Activated CD4-positive, CD25-positive, alpha-beta regulatory T cell treated with anti-CD3 and anti-CD28 coated beads, Interleukin-2, amount 50 U/mL, for 16 hours (primary cell): Measurements from ENCODE around the gene DNAH9.

Experiments used
- DNase-seq: peaks from one replicate; pipeline ENCODE4 v3.0.0-alpha.2; 2020; ENCODE audit warnings: low read depth, low spot score

The DNAH9 gene

GRCh38 chr17:11589716-11590115, 8.6 kb upstream of the DNAH9 start:
- no peak for DNase-seq

DNA sequence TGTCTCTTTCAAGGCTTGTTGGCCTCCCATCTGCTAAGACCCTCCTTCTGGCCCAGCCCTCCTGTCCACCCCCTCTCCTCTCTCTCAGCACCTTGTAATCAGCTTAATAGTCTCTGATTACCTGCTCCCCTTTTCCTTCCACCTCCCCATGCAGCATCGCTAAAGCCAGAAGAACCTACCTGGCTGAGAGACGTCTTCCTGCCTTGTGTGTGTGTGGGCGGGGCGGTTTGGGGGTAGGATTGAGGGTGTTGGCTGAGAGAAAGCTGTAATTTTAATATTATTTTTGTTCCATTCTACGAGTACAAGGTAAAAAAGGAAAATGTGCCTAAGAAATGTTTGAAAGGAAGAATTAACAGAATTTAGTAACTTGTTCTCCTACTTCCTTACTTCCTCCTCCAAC, 3.4 kb downstream of the DNAH9 start:
- DNase-seq, result no peak

DNA sequence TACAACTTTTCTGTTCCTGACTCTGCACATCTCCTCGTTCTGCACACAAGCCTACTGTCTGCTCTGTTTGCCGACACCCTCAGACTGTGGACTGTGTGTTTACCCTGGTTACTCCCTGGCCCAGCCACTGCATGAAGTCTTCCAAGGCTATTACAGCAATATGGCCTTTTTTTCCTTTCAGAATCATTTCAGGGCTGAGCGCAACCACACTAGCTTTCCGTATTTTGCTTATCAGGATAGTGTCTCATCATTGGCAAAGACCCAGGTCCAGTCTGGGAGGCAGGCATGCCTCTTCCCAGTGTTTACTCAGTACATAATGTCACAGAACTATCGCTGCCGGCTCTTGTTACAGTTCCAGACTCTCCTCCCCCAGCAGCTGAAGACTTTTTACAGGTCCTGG, 10.1 kb downstream of the DNAH9 start:
- no peak for DNase-seq

- DNase-seq, result no peak
Measured at GRCh38 chr17:11610999-11611566, 12.8 kb downstream of the DNAH9 start.

DNA sequence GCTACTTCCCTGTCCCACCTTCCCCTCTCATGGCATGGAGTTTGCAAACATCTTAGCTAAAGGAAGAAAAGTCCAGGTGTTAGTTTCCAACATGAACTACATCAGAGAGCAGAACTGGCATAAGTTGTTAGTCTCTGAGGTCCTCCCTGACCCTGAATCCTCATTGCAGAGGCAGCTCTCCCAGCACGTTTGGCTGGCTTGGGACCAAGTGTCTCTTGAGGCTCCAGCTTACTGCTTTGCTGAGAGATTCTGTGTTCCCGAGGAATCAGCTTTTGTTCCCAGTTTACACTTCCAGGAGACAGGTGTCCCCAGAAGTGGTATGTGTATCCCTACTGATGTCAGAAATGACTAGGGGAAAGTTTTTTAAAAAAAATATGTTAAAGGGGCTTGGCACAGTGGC, 14.7 kb downstream of the DNAH9 start:
- DNase-seq, result no peak

DNA sequence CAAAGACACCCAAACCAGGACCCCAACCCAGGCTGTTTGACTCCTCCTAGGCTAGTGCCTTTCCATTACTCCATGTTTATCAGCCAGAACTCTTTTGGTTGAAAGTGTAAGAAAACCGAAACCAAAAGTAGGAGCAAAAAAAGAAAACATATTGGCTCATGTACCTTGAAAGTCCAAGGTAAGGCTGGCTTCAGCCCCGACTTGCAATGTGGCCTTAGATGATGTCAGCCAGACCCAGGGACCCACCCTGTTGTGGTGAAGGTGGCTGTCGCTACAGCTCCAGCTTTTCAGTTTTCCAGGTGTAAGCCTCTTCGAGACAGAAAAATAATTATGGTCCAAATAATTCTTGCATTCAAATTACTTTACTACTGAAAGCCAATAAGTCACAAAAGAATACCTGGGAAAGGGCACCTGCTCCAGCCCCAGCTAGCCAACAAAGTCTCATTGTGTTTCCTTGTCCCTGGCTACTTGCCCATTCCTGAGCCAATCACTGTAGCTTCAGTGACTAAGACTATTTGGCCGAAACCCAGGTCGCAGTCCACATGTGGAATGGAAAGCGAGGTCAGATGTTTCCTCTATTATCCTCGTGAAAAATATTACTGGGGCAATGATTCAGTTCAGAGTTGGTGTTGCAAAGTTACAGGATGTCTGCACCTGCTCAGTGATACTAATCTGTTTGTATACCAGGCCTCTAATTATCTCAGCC, 20.7 kb downstream of the DNAH9 start:
- no peak for DNase-seq

- no peak for DNase-seq
Measured at GRCh38 chr17:11622492-11622891, 24.2 kb downstream of the DNAH9 start.

GRCh38 chr17:11624976-11625375, 26.7 kb downstream of the DNAH9 start:
- DNase-seq, result no peak

- DNase-seq, result no peak
Measured at GRCh38 chr17:11625878-11626277, 27.6 kb downstream of the DNAH9 start.

DNA sequence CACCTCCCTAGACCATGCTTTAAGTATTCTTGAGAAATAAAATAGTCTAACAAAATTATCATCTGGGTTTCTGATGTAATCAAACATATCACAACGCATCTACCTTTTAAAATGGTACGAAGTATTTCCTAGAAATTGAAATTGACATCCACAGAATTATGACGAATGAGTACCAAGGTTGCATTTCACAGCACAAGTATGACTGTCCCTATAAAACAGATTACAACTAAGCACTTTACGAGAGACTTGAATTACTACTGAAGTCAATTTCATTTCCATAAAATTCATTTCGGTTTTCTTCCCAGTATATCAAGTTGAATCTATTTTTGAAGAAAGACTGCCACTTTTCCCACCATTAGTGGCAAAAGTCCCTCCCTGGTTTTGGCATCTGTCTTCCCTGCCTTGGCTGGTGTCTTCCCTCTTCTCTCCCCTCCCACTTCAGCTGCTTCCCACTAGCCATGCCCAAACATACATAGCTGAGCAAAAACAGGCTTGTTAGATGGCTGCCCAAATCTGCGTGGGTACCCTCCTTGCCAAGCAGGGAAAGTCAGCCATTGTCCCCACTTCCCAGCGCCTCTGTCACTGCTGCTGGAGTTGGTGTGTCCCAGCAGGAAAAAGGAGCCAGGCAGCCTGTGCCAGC, 29.2 kb downstream of the DNAH9 start:
- no peak for DNase-seq

GRCh38 chr17:11628374-11628773, 30.1 kb downstream of the DNAH9 start:
- DNase-seq, result no peak

DNA sequence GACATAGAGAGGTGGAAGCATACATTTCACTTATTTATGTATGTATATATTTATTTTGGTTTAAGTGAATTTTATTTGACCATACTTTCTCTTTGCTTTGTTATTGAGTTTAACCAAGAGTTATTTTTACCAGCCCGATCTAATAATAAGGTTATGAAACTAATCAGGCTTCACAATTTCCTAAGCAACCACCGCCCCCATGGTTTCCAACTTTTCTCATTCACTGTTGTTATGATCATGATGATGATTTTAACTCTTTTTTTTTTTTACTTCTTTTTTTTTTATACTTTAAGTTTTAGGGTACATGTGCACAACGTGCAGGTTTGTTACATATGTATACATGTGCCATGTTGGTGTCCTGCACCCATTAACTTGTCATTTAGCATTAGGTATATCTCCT, 30.6 kb downstream of the DNAH9 start:
- DNase-seq, result no peak

DNA sequence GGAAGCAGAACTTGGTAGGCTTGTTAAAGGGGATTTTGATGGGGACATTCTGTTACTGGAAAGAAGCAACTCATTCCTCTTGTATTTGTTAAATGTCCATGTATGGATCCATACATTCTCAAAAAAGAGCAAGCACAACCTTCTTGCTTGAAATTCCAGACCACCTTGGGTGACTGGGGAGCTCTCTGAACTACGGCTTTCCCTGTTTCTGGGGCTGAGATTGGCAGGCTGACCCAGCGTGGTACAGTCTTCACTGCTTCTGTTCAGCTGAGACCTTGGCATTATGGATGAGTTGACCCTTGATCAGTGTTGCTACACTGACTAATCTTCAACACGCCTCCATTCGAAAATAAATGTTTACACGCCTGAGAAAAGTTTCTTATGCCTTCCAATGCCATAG, 38.5 kb downstream of the DNAH9 start:
- no peak for DNase-seq

DNA sequence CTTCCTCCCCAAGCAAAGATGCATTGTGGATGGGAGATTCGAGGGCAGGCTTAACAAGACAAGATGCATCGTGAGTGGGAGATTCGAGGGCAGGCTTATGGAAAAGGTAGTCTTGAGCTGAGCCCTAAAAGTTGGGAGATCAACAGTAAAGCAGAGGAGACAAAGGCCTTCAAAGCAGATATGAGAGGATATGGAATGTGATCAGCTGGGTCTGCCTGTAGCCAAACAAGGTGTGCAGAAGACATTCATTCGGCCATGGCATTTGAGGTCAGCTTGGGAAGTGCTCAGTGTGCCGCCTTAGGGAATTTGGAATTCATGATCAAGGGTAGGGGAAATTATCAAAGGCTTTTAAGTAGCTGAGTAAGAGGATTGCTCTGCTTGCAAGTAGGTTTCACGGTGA, 39.5 kb downstream of the DNAH9 start:
- no peak for DNase-seq

DNA sequence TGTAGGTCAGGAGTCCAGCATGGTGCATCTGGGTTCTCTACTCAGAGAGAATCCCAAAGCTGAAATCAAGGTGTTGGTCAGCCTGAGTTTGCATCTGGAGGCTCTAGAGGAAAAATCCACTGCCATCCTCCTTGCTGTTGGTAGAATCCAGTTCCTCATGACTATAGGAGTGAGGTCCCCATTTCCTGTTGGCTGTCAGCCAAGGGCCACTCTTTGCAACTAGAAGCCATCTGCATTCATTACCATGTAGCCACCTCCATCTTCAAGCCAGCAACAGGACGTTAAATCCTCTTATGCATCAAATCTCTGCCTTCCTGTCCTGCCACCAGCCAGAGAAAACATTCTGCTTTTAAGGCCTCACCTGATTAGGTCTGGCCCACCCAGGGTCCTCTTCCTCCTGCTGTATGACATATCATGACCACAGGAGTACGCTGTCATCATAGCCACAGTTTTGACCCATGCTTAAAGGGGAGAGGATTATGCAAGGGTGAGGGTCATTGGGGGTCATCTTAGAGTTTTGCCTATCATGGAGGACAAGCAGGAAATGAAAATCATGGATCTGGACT, 40.5 kb downstream of the DNAH9 start:
- no peak for DNase-seq

GRCh38 chr17:11639736-11640462, 41.6 kb downstream of the DNAH9 start:
- no peak for DNase-seq

- no peak for DNase-seq
Measured at GRCh38 chr17:11640463-11640814, 42.2 kb downstream of the DNAH9 start.

DNA sequence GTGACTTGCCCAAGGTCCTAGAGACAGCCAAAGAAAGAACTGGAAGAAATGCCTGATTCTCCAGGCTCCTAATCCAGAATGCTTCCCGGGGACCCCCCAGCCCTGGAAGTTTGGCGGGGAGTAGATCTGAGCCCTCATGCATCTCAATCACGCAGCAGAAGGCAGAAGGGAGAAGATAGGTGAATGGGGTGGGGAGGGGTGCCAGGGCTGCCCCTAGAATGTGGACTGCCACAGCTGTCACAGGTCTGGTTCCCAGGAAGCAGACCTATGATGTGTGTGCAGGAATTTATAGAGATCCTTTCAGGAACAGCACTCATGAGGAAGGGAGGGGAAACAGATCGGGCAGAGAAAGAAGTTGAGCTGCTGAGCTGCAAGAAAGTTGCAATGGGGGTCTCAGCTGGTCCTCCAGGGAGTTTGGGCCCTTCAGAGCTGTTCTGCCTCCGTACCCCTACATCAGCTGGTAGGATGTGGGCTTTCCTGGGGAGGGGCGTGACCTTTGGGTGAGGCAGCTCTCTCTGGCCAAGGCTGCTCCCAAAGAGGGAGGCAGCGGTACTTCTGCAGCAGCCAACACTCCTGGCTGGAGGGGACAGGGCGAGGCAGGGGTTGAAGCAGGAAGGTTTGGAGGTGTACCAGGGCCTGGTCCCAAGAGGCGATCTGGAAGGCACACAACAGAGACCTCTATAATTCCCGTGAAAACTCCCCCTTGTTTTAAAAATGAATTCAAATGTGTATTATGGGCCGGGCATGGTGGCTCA, 43.4 kb downstream of the DNAH9 start:
- DNase-seq, result no peak

DNA sequence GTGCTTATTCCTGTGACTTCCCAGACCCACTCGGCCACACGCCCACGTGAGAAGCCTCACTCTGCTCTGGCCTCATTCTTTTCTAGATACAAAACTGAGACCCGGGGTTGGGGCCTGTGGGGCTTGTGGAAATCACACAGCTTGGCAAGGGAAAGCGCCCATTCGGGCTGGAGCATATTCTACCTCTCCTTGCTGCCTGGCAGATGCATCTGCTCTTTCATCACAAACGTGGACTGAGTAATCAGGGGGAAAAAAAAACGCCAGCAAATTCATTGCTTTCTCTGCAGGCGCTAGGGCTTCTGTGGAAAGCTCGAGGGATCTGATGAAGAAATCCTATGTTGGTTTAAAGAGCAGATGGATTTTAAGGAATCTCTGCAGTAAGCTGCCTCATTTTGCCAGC, 44.4 kb downstream of the DNAH9 start:
- no peak for DNase-seq

GRCh38 chr17:11643851-11644250, 45.6 kb downstream of the DNAH9 start:
- DNase-seq, result no peak
